Epithelial cell of proximal tubule (primary cell): ENCODE data around the gene MORC4. TPM values are rescaled to one million over a fixed set of nuclear protein-coding genes. Genes with fewer than 3 reads are reported as not detected.

Source experiments
- DNase-seq: peaks from one replicate; pipeline ENCODE4 v3.0.0-alpha.2; 2011; ENCODE audit warnings: low read depth
- H3K4me3 ChIP-seq: 2 replicates; pipeline ENCODE4 v1.5.1; 2011; ENCODE audit warnings: low read depth, mild to moderate bottlenecking, low read length
- total RNA-seq: library from RNA; depleted of rRNA; stranded (reverse); fragments of >200 nt; gene quantifications from 2 replicates; pipeline ENCODE4 v1.2.3, GENCODE V29; 2015
- TF ChIP-seq, protein P1 (sequence below): conservative IDR thresholded peaks from 2 replicates; pipeline ENCODE4 v1.5.1; 2012; ENCODE audit warnings: low read depth, mild to moderate bottlenecking, low read length

MORC4 gene
- total RNA-seq, 1 donor from 2014 or later: 11.1 TPM

DNA sequence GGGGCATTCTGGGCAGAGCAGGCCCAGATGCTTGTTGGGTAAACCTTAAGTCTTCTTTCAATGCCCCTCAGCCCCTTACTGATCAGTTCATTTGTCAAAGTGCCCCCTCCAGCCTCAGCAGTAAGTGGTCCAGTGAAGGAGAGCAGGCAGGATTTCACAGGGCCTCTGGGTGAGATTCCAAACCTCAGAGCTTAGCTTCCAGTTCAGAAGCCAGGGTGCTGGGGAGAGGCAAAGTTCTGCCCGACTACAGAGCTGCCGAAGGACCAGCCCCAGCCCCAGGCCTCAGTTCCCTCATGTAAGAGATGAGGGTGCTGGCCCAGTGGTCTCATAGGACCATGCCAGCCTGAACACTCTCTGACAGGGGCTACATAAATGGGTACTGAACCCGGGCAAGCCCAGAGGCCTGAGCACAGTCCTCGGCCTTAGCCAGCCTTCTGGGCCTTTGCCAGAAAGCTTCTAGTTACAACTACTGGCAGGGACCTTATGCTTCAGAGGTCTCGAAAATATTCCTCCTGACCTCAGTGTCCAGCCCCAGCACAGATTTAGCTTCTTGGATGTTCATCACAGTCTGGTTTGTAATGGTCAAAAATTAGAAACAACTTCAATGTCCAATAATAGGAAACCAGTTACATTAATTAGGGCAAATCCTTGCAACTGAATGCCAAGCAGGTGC is 96.0 kb downstream of the MORC4 start:
- TF ChIP-seq, protein P1, sequence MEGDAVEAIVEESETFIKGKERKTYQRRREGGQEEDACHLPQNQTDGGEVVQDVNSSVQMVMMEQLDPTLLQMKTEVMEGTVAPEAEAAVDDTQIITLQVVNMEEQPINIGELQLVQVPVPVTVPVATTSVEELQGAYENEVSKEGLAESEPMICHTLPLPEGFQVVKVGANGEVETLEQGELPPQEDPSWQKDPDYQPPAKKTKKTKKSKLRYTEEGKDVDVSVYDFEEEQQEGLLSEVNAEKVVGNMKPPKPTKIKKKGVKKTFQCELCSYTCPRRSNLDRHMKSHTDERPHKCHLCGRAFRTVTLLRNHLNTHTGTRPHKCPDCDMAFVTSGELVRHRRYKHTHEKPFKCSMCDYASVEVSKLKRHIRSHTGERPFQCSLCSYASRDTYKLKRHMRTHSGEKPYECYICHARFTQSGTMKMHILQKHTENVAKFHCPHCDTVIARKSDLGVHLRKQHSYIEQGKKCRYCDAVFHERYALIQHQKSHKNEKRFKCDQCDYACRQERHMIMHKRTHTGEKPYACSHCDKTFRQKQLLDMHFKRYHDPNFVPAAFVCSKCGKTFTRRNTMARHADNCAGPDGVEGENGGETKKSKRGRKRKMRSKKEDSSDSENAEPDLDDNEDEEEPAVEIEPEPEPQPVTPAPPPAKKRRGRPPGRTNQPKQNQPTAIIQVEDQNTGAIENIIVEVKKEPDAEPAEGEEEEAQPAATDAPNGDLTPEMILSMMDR: no peak
- DNase-seq: no peak

DNA sequence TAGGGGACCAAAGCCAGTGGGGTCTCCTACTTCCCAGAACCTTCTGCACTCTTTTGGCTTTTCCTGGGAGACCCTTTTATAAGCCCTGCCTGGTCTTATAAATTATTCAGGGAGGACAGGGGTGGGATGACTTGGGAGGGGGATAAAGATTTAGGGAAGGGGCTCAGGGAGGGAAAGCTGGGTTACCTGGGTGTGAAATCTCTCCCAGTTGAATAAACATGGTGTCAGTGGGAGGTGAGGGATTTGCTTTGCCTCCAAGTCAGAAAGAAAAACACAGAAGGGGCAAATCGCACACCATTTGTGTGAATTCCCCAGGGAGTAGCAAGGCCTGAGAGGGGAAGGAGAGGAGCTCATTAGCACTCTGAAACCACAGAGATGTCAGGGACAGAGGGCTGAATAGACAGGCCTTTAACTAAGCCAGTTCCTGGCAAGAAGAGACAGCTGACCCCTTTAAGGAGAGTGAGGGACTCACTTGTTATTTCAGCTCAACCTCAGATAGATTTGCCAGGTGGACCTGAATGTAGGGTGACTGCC is 96.7 kb downstream of the MORC4 start, which contains the start of gene RIPPLY1:
TSS of gene RIPPLY1 (minus strand) at position 51 of the 534 bp plus-strand sequence. CDS start 54 bp downstream, outside the sequence.
- no peak within 1 kb of the TSS for H3K4me3 ChIP-seq
- TF ChIP-seq, protein P1: no peak
- DNase-seq: no peak

More for the DNA sequence above, 96.0 kb downstream of the MORC4 start:
- no peak overlapping the region for H3K4me3 ChIP-seq

DNA sequence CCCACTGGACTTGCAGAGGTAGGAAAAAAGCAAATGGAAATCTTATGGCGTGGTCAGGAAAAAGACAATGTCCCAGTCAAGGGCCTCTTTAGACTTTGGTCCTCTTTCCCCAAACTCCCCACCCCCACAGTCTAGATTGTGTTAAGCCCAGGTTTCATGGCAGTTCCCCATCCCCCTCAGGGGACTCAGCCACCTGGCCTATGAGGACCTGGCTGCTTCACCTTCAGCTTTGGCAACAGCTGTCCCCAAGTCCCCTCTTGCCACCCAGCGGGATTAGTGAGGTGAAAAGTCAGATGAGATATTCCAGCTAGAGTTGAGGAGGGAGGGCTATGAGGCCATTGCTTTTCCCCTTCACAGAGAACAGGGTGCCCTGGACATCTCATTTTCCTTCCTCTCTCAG is 97.3 kb downstream of the MORC4 start:
- DNase-seq: no peak
- TF ChIP-seq, protein P1: no peak
- no peak overlapping the region for H3K4me3 ChIP-seq

DNA sequence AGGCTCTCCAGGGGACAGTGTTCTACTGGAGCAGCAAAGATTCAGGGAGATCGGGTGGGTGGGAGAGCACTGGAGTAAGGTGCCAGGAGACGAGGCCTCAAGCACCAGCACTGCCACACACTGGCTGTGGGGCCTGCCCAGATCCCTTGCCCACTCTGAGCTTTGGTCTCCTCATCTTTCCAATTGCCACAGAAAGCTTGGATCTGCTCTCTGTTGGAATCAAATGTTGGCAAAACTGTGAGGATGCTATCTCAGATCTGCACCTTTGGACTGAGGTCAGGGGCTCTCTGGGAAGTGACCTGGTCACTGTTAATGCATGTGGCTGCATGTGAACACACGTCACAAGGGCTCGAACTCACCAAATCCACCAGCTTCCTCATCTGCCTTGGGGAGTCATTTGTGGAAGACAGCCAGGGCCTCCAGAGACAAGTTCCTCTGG is 98.2 kb downstream of the MORC4 start:
- TF ChIP-seq, protein P1: no peak
- DNase-seq: no peak
- no peak overlapping the region for H3K4me3 ChIP-seq

DNA sequence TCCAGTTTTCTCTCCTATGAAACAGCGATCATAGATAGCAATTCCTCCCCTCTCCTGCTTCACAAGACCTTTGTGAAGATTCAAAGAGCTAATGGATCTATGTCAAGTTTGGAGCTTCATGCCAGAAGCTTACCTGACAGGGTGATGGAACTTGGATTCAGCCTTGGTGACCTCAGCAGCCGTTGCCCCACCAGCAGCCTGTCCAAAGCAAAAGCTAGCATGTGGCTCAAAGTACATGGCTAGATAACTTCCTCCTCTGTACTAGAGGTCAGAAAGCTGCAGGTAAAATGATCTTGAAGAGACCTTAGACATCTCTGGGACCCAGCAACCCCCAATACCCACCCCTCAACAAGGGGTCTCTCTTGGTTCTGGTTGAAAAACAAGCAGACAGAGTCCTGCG is 98.7 kb downstream of the MORC4 start:
- no peak for DNase-seq
- H3K4me3 ChIP-seq: no peak overlapping the region
- TF ChIP-seq, protein P1: no peak

DNA sequence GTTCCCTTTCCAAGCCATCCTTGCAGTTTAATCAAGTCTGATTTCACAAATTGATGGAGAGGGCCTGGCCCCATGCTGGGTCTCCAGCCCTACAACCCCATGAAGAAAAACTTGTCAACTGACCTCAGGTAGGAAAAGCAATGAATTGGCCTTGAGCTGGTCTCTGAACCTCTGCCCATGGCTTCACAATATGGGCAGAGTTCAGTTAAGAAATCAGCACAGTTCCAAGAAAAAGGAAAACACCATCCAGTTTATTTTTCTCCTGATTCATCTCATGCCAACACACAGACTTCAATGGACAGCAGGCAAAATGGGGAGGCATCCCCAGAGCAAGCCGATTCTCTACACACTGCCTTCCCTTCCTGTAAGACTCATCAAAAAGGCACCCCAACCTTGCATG is 100.2 kb downstream of the MORC4 start:
- TF ChIP-seq, protein P1: no peak
- no peak for DNase-seq
- no peak overlapping the region for H3K4me3 ChIP-seq

DNA sequence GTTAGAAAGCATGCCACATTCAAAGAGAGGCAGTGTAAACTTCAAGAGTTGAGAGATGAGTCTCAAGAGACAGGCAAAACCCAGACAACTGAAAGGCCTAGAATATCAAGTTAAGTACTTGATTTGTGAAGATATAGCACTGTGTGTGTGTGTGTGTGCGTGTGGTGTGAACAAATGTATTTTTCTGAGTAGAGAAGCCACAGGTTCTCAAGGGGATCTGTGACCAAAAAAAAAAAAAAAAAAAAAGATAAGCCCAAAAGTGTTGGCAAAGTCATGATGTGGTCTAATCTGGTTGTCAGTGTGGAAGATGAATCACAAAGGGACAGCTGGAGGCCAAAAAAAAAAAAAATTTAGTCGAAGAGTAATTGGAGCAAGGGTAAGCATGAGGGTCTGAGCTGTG is 100.7 kb downstream of the MORC4 start:
- DNase-seq: no peak
- no peak overlapping the region for H3K4me3 ChIP-seq
- TF ChIP-seq, protein P1: no peak
